ENCODE results near the gene FAM89B.

FAM89B gene

GRCh38 chr11:65548395-65548794, 23.9 kb upstream of the FAM89B start:
- Mint-ChIP-seq H3K4me3 (peak overlapping the region; percentile 46), H3K36me3 (no peaks in the 10 kb centered on the region), H3K9me3 (ENCODE audit: low read depth) (no peaks in the 10 kb centered on the region), H3K27ac (peak overlapping the region; percentile 89), H3K4me1 (ENCODE audit: low read depth) (peaks cover 57% of the 10 kb centered on the region), H3K27me3 (no peaks in the 10 kb centered on the region)

- Mint-ChIP-seq H3K27me3 (no peaks in the 10 kb centered on the region), H3K4me3 (no peak overlapping the region), H3K27ac (peak overlapping the region; percentile 42), H3K9me3 (ENCODE audit: low read depth) (no peaks in the 10 kb centered on the region), H3K36me3 (no peaks in the 10 kb centered on the region), H3K4me1 (ENCODE audit: low read depth) (peaks cover 55% of the 10 kb centered on the region)
Measured at GRCh38 chr11:65549096-65549495, 23.2 kb upstream of the FAM89B start.

DNA sequence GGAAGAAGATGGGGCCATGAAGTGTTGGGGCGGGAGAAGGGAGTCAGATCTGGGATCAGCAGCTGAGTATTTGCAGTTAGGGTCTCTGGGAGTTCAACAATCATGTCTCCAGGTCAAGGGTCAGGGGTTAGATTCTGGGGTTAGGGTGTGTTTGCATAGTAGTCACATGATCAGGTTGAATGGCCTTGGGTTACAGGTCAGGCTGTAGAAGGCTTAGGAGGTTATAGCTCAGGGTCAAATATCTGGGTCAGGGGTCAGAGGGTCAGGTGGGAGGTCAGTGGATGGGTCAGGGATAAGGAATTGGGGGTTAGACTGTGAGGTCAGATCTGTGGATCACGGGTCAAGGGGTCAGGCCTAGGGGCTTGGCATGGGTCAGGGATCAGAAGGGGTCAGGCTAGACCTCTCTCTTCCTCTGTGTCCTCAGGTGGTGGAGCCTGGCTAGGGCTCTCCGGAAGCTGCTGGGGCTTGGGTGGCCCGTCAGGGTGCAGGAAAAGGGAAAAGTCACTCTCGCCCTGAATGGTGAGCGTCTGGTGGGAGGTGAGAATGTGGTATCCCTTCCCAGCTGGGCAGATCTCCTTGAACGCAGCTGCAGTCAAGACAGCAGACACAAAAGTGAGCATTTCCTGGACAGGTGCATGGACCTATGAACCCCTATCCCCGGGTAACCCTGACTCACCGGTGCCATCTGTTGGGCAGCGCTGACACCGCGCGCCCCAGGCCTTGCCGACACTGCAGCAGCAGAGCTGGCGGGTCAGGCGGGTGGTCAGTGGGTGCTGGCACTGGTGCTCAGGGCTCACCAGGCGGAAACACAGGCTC, 20.6 kb upstream of the FAM89B start:
- peak overlapping the region; percentile 77 for H3K27ac Mint-ChIP-seq
- H3K4me3 Mint-ChIP-seq = peak overlapping the region; percentile 14
- no peaks in the 10 kb centered on the region for H3K9me3 Mint-ChIP-seq (ENCODE audit: low read depth)
- H3K27me3 Mint-ChIP-seq = no peaks in the 10 kb centered on the region
- no peaks in the 10 kb centered on the region for H3K36me3 Mint-ChIP-seq
- H3K4me1 Mint-ChIP-seq (ENCODE audit: low read depth) = peaks cover 68% of the 10 kb centered on the region

DNA sequence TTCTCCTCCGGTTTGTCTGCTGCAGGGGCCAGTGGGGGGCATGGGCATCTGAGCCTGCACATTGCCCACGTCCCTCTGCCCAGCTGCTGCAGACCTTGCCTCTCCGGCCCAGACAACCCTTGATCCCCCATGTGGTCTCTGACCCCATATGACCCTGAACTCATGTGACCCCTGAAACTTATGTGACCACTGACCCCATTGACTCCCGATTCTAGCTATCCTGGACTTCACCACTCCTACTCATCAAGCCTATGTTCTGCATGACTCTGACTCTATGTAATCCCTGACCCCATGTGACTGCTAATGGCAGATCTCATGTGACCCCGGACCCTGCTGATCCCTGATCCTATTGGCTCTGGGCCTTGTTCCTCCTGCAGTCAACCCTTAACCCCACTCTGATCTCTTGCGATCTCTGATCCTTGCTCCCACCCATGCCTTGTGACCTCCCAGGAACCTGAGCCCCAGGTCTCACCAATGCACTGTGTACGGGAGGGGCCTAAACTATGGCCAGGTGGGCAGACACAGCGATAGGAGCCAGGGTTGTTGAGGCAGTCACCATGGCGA, 19.9 kb upstream of the FAM89B start:
- H3K27me3 Mint-ChIP-seq = no peaks in the 10 kb centered on the region
- H3K4me3 Mint-ChIP-seq = peak overlapping the region; percentile 14
- H3K9me3 Mint-ChIP-seq (ENCODE audit: low read depth) = no peaks in the 10 kb centered on the region
- peaks cover 70% of the 10 kb centered on the region for H3K4me1 Mint-ChIP-seq (ENCODE audit: low read depth)
- peak overlapping the region; percentile 50 for H3K27ac Mint-ChIP-seq
- no peaks in the 10 kb centered on the region for H3K36me3 Mint-ChIP-seq

- Mint-ChIP-seq H3K27me3 (no peaks in the 10 kb centered on the region), H3K4me3 (peak overlapping the region; percentile 27), H3K27ac (no peak overlapping the region), H3K36me3 (no peaks in the 10 kb centered on the region), H3K4me1 (ENCODE audit: low read depth) (peaks cover 64% of the 10 kb centered on the region), H3K9me3 (ENCODE audit: low read depth) (no peaks in the 10 kb centered on the region)
Measured at GRCh38 chr11:65553301-65554001, 18.9 kb upstream of the FAM89B start.

DNA sequence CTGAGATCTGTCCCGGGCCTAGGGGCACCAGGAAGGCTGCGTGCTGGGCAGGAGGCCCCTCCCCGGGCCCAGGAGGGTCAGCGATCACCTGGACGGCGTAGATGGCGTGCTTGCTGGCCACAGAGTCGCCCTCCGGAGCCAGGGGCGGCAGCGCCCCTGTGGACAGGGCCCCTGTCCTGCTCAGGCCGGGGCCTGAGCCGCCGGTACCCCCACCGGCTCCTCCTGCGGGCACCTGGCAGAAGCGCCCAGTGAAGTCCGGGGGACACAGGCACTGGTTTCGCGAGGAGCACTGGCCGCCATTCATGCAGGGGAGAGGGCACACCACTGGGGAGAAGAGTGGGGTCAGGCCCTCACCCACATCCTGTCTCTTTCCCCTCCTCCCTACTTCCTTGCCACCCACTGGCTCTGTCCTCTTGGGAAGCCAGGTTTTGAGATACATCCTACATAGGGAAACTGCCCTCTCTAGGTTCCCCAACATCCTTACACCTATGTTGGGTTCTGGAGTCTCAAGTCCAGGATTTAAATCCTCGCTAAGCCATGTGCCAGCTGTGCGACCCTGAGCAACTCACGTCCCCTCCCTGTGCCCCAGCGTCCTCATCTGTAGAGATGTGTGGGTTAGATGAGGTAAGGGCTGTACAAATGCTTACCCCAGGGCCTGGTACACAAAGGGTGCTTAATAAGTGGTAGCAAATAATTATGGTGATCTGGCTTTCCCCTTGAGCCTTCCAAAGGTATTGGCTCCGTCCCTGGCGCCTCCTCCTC, 18.1 kb upstream of the FAM89B start:
- H3K9me3 Mint-ChIP-seq (ENCODE audit: low read depth) = no peaks in the 10 kb centered on the region
- no peaks in the 10 kb centered on the region for H3K27me3 Mint-ChIP-seq
- peaks cover 60% of the 10 kb centered on the region for H3K4me1 Mint-ChIP-seq (ENCODE audit: low read depth)
- H3K4me3 Mint-ChIP-seq = peak overlapping the region; percentile 88
- H3K36me3 Mint-ChIP-seq = no peaks in the 10 kb centered on the region
- H3K27ac Mint-ChIP-seq = peak overlapping the region; percentile 94

DNA sequence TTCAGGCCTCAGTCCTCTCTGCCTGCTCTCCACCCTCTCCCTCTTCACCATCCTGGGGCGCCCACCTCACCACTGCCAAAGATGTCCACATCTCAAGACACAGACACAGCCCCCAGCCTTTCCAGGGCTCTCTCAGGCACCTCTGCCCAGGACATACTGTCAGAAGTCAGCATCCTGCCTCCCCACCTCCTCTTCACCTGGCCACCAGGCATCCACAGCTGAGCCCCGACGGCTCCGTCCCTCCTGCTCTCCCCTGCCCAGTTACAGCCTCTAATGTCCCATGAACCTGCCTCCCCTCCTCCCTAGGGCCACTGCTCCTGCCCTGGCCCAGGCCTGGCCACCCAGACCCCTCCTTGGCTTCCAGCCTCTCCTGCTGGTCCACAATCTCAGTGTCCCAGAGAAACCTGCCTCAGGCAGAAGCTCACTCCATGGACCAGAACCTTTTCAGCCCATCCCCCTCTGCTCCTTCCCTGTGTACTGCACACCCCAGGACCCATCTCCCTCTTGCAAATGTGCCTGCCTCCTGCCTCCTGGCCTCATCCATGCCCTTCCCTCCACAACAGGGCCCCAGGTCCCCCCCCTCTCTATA, 17.4 kb upstream of the FAM89B start:
- Mint-ChIP-seq H3K27ac (peak overlapping the region; percentile 94), H3K9me3 (ENCODE audit: low read depth) (no peaks in the 10 kb centered on the region), H3K27me3 (no peaks in the 10 kb centered on the region), H3K4me1 (ENCODE audit: low read depth) (peaks cover 65% of the 10 kb centered on the region), H3K4me3 (peak overlapping the region; percentile 88), H3K36me3 (no peaks in the 10 kb centered on the region)

GRCh38 chr11:65555693-65556231, 16.6 kb upstream of the FAM89B start:
- peaks cover 72% of the 10 kb centered on the region for H3K4me1 Mint-ChIP-seq (ENCODE audit: low read depth)
- no peaks in the 10 kb centered on the region for H3K9me3 Mint-ChIP-seq (ENCODE audit: low read depth)
- H3K27me3 Mint-ChIP-seq = no peaks in the 10 kb centered on the region
- peak overlapping the region; percentile 94 for H3K27ac Mint-ChIP-seq
- peak overlapping the region; percentile 88 for H3K4me3 Mint-ChIP-seq
- H3K36me3 Mint-ChIP-seq = no peaks in the 10 kb centered on the region

DNA sequence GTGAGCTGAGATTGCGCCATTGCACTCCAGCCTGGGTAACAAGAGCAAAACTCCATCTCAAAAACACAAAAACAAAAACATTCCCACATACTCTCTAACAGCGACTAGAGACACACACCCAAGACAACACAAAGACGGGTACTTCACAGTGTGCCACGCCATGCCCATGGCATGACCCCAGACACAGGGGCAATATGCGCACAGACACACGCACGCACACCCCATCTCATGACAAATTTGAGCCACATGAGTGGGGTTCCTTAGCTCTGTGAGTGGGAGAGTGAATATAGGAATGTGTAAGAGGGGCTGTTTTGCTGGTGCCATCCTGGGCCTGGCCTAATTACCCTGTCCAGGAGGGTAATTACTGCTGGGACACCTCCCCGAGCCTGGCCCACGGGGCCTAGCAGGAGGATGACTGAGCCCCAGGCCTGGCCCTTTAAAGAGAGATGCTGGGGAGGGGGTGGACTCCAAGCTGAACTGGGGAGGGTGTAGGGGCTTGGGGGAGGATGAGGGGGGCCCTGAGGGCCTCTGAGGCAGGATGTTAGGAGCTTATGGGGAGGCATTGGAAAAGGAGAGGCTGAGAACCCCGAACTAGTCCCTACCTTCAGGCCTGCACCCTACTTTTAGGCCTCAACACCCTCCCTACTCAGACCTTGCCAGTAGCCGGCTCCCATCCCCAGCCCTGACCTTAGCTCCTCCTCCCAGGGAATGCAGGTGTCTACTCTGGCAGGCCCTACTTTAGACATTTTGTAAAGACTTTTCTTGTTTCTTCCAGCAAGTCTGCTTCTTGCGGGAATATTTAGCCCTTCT, 15.7 kb upstream of the FAM89B start:
- H3K27me3 Mint-ChIP-seq = no peaks in the 10 kb centered on the region
- H3K36me3 Mint-ChIP-seq = no peaks in the 10 kb centered on the region
- peak overlapping the region; percentile 94 for H3K27ac Mint-ChIP-seq
- peaks cover 64% of the 10 kb centered on the region for H3K4me1 Mint-ChIP-seq (ENCODE audit: low read depth)
- H3K4me3 Mint-ChIP-seq = peak overlapping the region; percentile 88
- H3K9me3 Mint-ChIP-seq (ENCODE audit: low read depth) = no peaks in the 10 kb centered on the region

GRCh38 chr11:65557280-65558001, 14.9 kb upstream of the FAM89B start:
- no peaks in the 10 kb centered on the region for H3K36me3 Mint-ChIP-seq
- H3K4me3 Mint-ChIP-seq = peak overlapping the region; percentile 88
- peaks cover 59% of the 10 kb centered on the region for H3K4me1 Mint-ChIP-seq (ENCODE audit: low read depth)

GRCh38 chr11:65558002-65558929, 14.1 kb upstream of the FAM89B start, which contains the start of gene LTBP3:
LTBP3 (minus strand) TSS chr11:65558359; CDS start chr11:65557959, 400 bp downstream.
- H3K9me3 Mint-ChIP-seq (ENCODE audit: low read depth) = no peaks in the 10 kb centered on the region
- peak within 1 kb of the TSS; percentile 88 for H3K4me3 Mint-ChIP-seq
- no peaks in the 10 kb centered on the region for H3K27me3 Mint-ChIP-seq
- H3K4me1 Mint-ChIP-seq (ENCODE audit: low read depth) = peaks cover 58% of the 10 kb centered on the region
- peak within 1 kb of the TSS; percentile 94 for H3K27ac Mint-ChIP-seq
- no peaks in the 10 kb centered on the region for H3K36me3 Mint-ChIP-seq

More at GRCh38 chr11:65557280-65558001, 14.9 kb upstream of the FAM89B start:
- H3K27me3 Mint-ChIP-seq = no peaks in the 10 kb centered on the region
- H3K27ac Mint-ChIP-seq = peak overlapping the region; percentile 94
- no peaks in the 10 kb centered on the region for H3K9me3 Mint-ChIP-seq (ENCODE audit: low read depth)

DNA sequence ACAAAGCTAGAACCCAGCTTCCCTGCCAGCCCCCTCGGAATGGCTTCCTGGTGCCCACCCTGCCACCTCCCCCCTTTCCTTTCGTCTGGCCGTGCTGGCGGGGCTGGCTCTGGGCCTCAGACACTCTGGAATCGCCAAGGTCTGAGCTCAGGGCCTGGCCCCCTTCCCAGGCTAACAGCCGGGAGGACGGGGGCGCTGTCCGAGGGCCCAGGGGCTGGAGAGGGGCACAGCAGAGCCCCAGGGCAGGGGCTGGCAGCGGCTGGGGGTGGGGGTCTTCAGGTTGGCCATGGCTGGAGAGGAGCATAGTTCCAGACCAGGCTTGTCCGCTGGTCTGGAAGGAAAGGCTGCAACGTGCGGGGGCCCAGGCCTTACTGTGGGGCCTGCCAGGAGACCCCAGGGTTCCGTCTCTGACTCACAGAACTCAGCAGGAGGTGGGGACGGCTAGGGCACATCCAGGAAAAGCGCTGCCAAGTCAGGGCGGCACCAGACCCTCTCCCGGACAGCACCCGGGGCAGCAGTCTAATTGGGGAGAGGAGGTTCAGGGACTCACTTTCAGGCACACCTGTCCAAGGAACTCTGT, 13.3 kb upstream of the FAM89B start:
- H3K9me3 Mint-ChIP-seq (ENCODE audit: low read depth) = no peaks in the 10 kb centered on the region
- peak overlapping the region; percentile 81 for H3K27ac Mint-ChIP-seq
- peaks cover 57% of the 10 kb centered on the region for H3K4me1 Mint-ChIP-seq (ENCODE audit: low read depth)
- no peaks in the 10 kb centered on the region for H3K36me3 Mint-ChIP-seq
- H3K4me3 Mint-ChIP-seq = peak overlapping the region; percentile 62
- no peaks in the 10 kb centered on the region for H3K27me3 Mint-ChIP-seq

All from activated naive CD8-positive, alpha-beta T cell (primary cell).